Activated CD4-positive, alpha-beta T cell treated with anti-CD3 and anti-CD28 coated beads, Interleukin-10, Interleukin-2, amounts not matched to agents 100 ng/mL and 50 ng/mL, durations not matched to agents 16 hours and 8 hours (primary cell): Measurements from ENCODE around the gene GTPBP8.

Source experiments
- DNase-seq: peaks from one replicate; pipeline ENCODE4 v3.0.0-alpha.2; 2020

GTPBP8 gene

GRCh38 chr3:112990672-112991602 is at the start of gene GTPBP8:
Gene GTPBP8 (plus strand): TSS chr3:112990984. CDS start chr3:112991000, 16 bp downstream.
- DNase-seq: peak; percentile 94

GRCh38 chr3:112948346-112948838 is 42.4 kb upstream of the GTPBP8 start:
- DNase-seq: no peak

GRCh38 chr3:112956351-112956750 is 34.4 kb upstream of the GTPBP8 start:
- no peak for DNase-seq

- peak; percentile 78 for DNase-seq
Observed at GRCh38 chr3:112958811-112959560, 31.8 kb upstream of the GTPBP8 start.

GRCh38 chr3:112963683-112964082 is 27.1 kb upstream of the GTPBP8 start:
- DNase-seq: no peak

GRCh38 chr3:112965656-112966055 is 25.1 kb upstream of the GTPBP8 start:
- DNase-seq: no peak

- DNase-seq: no peak
Observed at GRCh38 chr3:112966633-112967032, 24.2 kb upstream of the GTPBP8 start.

GRCh38 chr3:112967425-112967824 is 23.4 kb upstream of the GTPBP8 start:
- no peak for DNase-seq

GRCh38 chr3:112967828-112968227 is 23.0 kb upstream of the GTPBP8 start:
- peak; percentile 34 for DNase-seq

GRCh38 chr3:112972158-112972557 is 18.6 kb upstream of the GTPBP8 start:
- DNase-seq: no peak

- DNase-seq: peak; percentile 89
Observed at GRCh38 chr3:112973325-112974177, 17.2 kb upstream of the GTPBP8 start.

- DNase-seq: peak; percentile 24
Observed at GRCh38 chr3:112974178-112974517, 16.6 kb upstream of the GTPBP8 start.

GRCh38 chr3:112974894-112975293 is 15.9 kb upstream of the GTPBP8 start, which contains the start of gene CD200R1:
Gene CD200R1 (minus strand): TSS chr3:112975103. CDS start chr3:112974857, 246 bp downstream.
- peak; percentile 49 for DNase-seq

- no peak for DNase-seq
Observed at GRCh38 chr3:112976001-112976400, 14.8 kb upstream of the GTPBP8 start.

- no peak for DNase-seq
Observed at GRCh38 chr3:112976953-112977352, 13.8 kb upstream of the GTPBP8 start.

GRCh38 chr3:112979244-112979832 is 11.4 kb upstream of the GTPBP8 start:
- DNase-seq: peak; percentile 61

GRCh38 chr3:112980080-112980479 is 10.7 kb upstream of the GTPBP8 start:
- no peak for DNase-seq

- DNase-seq: no peak
Observed at GRCh38 chr3:112982710-112983109, 8.1 kb upstream of the GTPBP8 start.

- DNase-seq: no peak
Observed at GRCh38 chr3:112984485-112984884, 6.3 kb upstream of the GTPBP8 start.

- DNase-seq: no peak
Observed at GRCh38 chr3:112987710-112988334, 3.0 kb upstream of the GTPBP8 start.

- no peak for DNase-seq
Observed at GRCh38 chr3:112995800-112996199, 5.0 kb downstream of the GTPBP8 start.

- DNase-seq: no peak
Observed at GRCh38 chr3:113000691-113001090, 9.9 kb downstream of the GTPBP8 start.
